ENCODE measurements around the gene SIGLEC15.

DNA sequence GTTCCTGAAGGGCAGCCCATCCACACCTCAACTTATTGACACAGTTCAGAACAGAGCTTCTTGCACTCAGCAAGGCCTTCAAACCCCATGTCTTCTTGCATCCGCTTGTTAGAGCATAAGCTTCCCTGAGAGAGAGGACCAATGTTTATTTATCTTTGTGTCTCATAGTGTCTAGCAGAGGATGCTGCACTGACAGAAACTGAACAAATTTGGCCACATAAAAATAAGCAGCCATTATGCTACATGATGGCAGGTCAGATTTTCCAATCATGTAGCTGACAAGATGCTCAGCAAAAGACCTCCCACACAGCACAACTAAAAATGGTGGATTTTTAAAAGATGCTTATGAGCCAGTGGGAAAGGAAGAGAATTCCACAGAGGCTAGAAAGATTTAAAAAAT, 38.1 kb upstream of the SIGLEC15 start:
- TF ChIP-seq POLR2A (IDR thresholded peaks at IDR 0.05; ENCODE audit: low read depth, low read length) (no peak), POLR2AphosphoS5 (IDR thresholded peaks at IDR 0.05; ENCODE audit: low read depth, low read length) (no peak)
